Ovary (tissue), 9 donors: ENCODE measurements around the gene IARS1. TPM values are rescaled to one million over a fixed set of nuclear protein-coding genes. Genes with fewer than 3 reads are reported as not detected.

Experiments
- DNase-seq, 5 donors: peaks; one replicate each; pipeline ENCODE4 v3.0.0-alpha.2; 2019 to 2020
- H3K27ac ChIP-seq, 2 donors: fragments of 200-600 bp; one replicate each; pipeline versions ENCODE4 v1.5.1 to v1.8.0; 2019 to 2022
- H3K27me3 ChIP-seq: fragments of 200-600 bp; one replicate; pipeline ENCODE4 v1.8.0; 2022
- H3K36me3 ChIP-seq: fragments of 200-600 bp; sonication (generic); one replicate; pipeline ENCODE4 v1.5.1; 2019
- H3K4me1 ChIP-seq: one replicate; pipeline ENCODE4 v1.8.1; 2013; ENCODE audit warnings: mild to moderate bottlenecking, moderate library complexity; ENCODE audit not compliant: insufficient read depth
- H3K4me3 ChIP-seq: fragments of 200-600 bp; sonication (generic); one replicate; pipeline ENCODE4 v1.5.1; 2017
- H3K9me3 ChIP-seq, 2 donors: fragments of 200-600 bp in 1 of 2; sonication (generic) in 1 of 2; one replicate each; pipeline versions ENCODE4 v1.5.1 to v1.8.1; 2013 to 2019; ENCODE audit warnings: mild to moderate bottlenecking in 1 of 2, moderate library complexity in 1 of 2
- CTCF ChIP-seq, 3 donors: fragments of 450-650 bp in 2 of 3; fragments of 200-600 bp in 1 of 3; IDR thresholded peaks; one replicate each; pipeline versions ENCODE4 v1.5.1 to v1.8.0; 2016 to 2022; ENCODE audit warnings: antibody characterized with exemption in 3 of 3, mild to moderate bottlenecking in 1 of 3
- EP300 ChIP-seq: sonication (generic); formaldehyde crosslinking; IDR thresholded peaks from one replicate; pipeline ENCODE4 v1.6.1; 2017; ENCODE audit warnings: antibody characterized with exemption
- POLR2A ChIP-seq: fragments of 450-650 bp; IDR thresholded peaks from one replicate; pipeline ENCODE4 v1.6.1; 2017; ENCODE audit warnings: antibody characterized with exemption, mild to moderate bottlenecking, moderate library complexity
- WGBS, 3 donors: extraction: QIAGEN DNeasy Blood & Tissue Kit in 1 of 3; methylation state at CpG; one replicate each; pipeline versions ENCODE4 v1.1.5 to v1.1.7; 2013 to 2017; 5-methylcytosine and 5-hydroxymethylcytosine counted together
- intact Hi-C, 4 donors: fragments of 100-400 bp; cut with DNase I; formaldehyde crosslinking; loops; one replicate each; pipeline versions ENCODE4 v1.11.0 to v1.15.1; 2022 to 2023
- polyA plus RNA-seq, 2 donors: library from polyadenylated mRNA; stranded (reverse); fragments of 200-250 nt in 1 of 2; fragments of 350-450 nt in 1 of 2; fragmentation: Illumina TruSeq in 1 of 2; extraction: RNeasy Lipid Tissue Mini Kit (QIAGEN cat#74804) in 1 of 2; gene quantifications; one replicate each; pipeline ENCODE4 v1.2.3, GENCODE V29; 2013 to 2014
- total RNA-seq, 7 donors: library from RNA; depleted of rRNA in 2 of 7; stranded (reverse); fragments of >200 nt in 2 of 7; fragmentation: NEBNext Ultra II Directional in 3 of 7; extraction: Animal tissue kit (Norgen Biotek cat#: 25700) in 3 of 7; gene quantifications; one replicate each; pipeline versions ENCODE4 v1.1.0 to v1.2.4, GENCODE V29; 2016 to 2023
- donor health status: DM: no; HTN: no; CAD: no; lungs with moderate emphysema.
- donor health status: DM: no; HTN: no; CAD: no.
- donor health status: Bipolar disorder and iron deficiency.
- donor health status: DM: yes; HTN: yes; CAD: no.
- donor health status: DM: no; HTN: no; CAD: no.
- donor health status: DM: yes; HTN: yes; CAD: no.

The IARS1 gene
- total and polyA plus RNA-seq, 9 donors, result 16.0 to 281 (median 60.2) TPM

GRCh38 chr9:92300936-92301335 is 7.4 kb upstream of the IARS1 start:
- intact Hi-C loops, result no loop called here
- Histone ChIP-seq H3K4me1 (no peaks in the 10 kb centered on the region), H3K27me3 (no peaks in the 10 kb centered on the region), H3K27ac (no peak overlapping the region), H3K36me3 (no peaks in the 10 kb centered on the region), H3K4me3 (no peak overlapping the region), H3K9me3 (no peaks in the 10 kb centered on the region)
- no peak for DNase-seq
- TF ChIP-seq EP300 (no peak), POLR2A (no peak), CTCF (IDR thresholded peaks at IDR 0.05) (no peak)
- 56 to 73% (median 57%) methylated on average over 1 of the region's 1 CpG for WGBS, 3 donors

GRCh38 chr9:92299116-92299515 is 5.6 kb upstream of the IARS1 start:
- no peak for DNase-seq
- Histone ChIP-seq H3K27ac (no peak overlapping the region), H3K4me1 (peaks cover 5% of the 10 kb centered on the region), H3K9me3 (no peaks in the 10 kb centered on the region), H3K27me3 (no peaks in the 10 kb centered on the region), H3K4me3 (no peak overlapping the region), H3K36me3 (no peaks in the 10 kb centered on the region)
- intact Hi-C loops, result loop anchor here in 1 of 4 donors (10.0 kb wide), 1 partner anchor 154 kb away; no protein-coding TSS in a partner anchor
- TF ChIP-seq POLR2A (no peak), CTCF (IDR thresholded peaks at IDR 0.05) (no peak)
- 67 to 71% (median 70%) methylated on average over 1 of the region's 1 CpG for WGBS, 3 donors

GRCh38 chr9:92298036-92298435 is 4.5 kb upstream of the IARS1 start:
- WGBS, 3 donors, result 81 to 87% (median 83%) methylated on average over 3 of the region's 3 CpGs
- TF ChIP-seq CTCF (IDR thresholded peaks at IDR 0.05), result no peak
- TF ChIP-seq EP300, result no peak
- TF ChIP-seq POLR2A, result no peak
- intact Hi-C loops, result loop anchor here in 1 of 4 donors (10.0 kb wide), 1 partner anchor 153 kb away; no protein-coding TSS in a partner anchor
- H3K36me3 ChIP-seq, result no peaks in the 10 kb centered on the region
- H3K4me3 ChIP-seq, result no peak overlapping the region
- DNase-seq, result no peak
- H3K27me3 ChIP-seq, result no peaks in the 10 kb centered on the region
- no peak overlapping the region for H3K27ac ChIP-seq
- peaks cover 5% of the 10 kb centered on the region for H3K4me1 ChIP-seq
- no peaks in the 10 kb centered on the region for H3K9me3 ChIP-seq

- H3K27ac ChIP-seq, result no peak overlapping the region
- no peaks in the 10 kb centered on the region for H3K9me3 ChIP-seq
- intact Hi-C loops, result loop anchor here in 1 of 4 donors (10.0 kb wide), 1 partner anchor 153 kb away; no protein-coding TSS in a partner anchor
- H3K36me3 ChIP-seq, result no peaks in the 10 kb centered on the region
- no peak for DNase-seq
- H3K4me1 ChIP-seq, result peaks cover 5% of the 10 kb centered on the region
- no peak overlapping the region for H3K4me3 ChIP-seq
- no peaks in the 10 kb centered on the region for H3K27me3 ChIP-seq
- WGBS, 3 donors, result 89 to 90% (median 90%) methylated on average over 3 of the region's 3 CpGs
- no peak for TF ChIP-seq POLR2A
- no peak for TF ChIP-seq CTCF (IDR thresholded peaks at IDR 0.05)
- no peak for TF ChIP-seq EP300
Measured at GRCh38 chr9:92297611-92298010, 4.1 kb upstream of the IARS1 start.
